PC-3 (cell line): ENCODE results near the gene FLAD1. TPM values are rescaled to one million over a fixed set of nuclear protein-coding genes. Genes with fewer than 3 reads are reported as not detected.

Source experiments
- ATAC-seq: fragments of 200-7000 bp; cut with Tn5 transposase; 2 replicates; pipeline ENCODE4 v1.9.1; 2020; ENCODE audit warnings: mild to moderate bottlenecking, moderate library complexity
- BruUV-seq: library from RNA; stranded (reverse); fragments of 400-500 nt; replicated peaks from 2 replicates; lab custom pipeline; 2021; lab: Mats Ljungman, UMichigan
- CTCF ChIA-PET: fragments of 300-600 bp; sonication (Branson Sonifier 250); formaldehyde crosslinking; loops from one replicate; lab custom pipeline; 2022; ENCODE audit warnings: antibody characterized with exemption; lab: Charles Lee
- POLR2A ChIA-PET: fragments of 300-600 bp; sonication (Branson Sonifier 250); formaldehyde crosslinking; loops from one replicate; lab custom pipeline; 2022; ENCODE audit warnings: antibody characterized with exemption; ENCODE audit not compliant: unreplicated experiment; lab: Charles Lee
- DNase-seq: peaks from one replicate; pipeline ENCODE4 v3.0.0-alpha.2; 2015
- H2AFZ ChIP-seq: fragments of 300-600 bp; sonication (generic); 2 replicates; pipeline ENCODE4 v1.6.0; 2016; ENCODE audit warnings: antibody characterized with exemption, low read length
- H3F3A ChIP-seq: fragments of 300-600 bp; sonication (generic); one replicate; pipeline ENCODE4 v1.6.0; 2017; ENCODE audit warnings: antibody characterized with exemption, low read length, control low read depth, mild to moderate bottlenecking; ENCODE audit not compliant: unreplicated experiment
- H3K27ac ChIP-seq: fragments of 300-600 bp; sonication (generic); 2 replicates; pipeline ENCODE4 v1.5.1; 2016; ENCODE audit warnings: mild to moderate bottlenecking, low read length
- H3K27me3 ChIP-seq: fragments of 300-600 bp; sonication (generic); 2 replicates; pipeline ENCODE4 v1.6.1; 2016; ENCODE audit warnings: low read length, mixed read lengths
- H3K36me3 ChIP-seq: fragments of 300-600 bp; sonication (generic); 2 replicates; pipeline ENCODE4 v1.6.1; 2016; ENCODE audit warnings: low read depth, mixed run types, low read length, mixed read lengths
- H3K4me1 ChIP-seq: fragments of 300-600 bp; sonication (generic); 2 replicates; pipeline ENCODE4 v1.5.1; 2016; ENCODE audit warnings: low read length; ENCODE audit not compliant: insufficient read depth
- H3K4me2 ChIP-seq: fragments of 300-600 bp; sonication (generic); 2 replicates; pipeline ENCODE4 v1.6.0; 2016; ENCODE audit warnings: low read length
- H3K4me3 ChIP-seq: fragments of 300-600 bp; sonication (generic); 2 replicates; pipeline ENCODE4 v1.5.1; 2016; ENCODE audit warnings: mild to moderate bottlenecking, low read length, mixed read lengths
- H3K79me2 ChIP-seq: fragments of 300-600 bp; sonication (generic); 2 replicates; pipeline ENCODE4 v1.6.1; 2017; ENCODE audit warnings: low read length, mixed read lengths
- H3K9ac ChIP-seq: fragments of 300-600 bp; sonication (generic); 2 replicates; pipeline ENCODE4 v1.6.0; 2016; ENCODE audit warnings: mild to moderate bottlenecking, low read length
- H3K9me2 ChIP-seq: fragments of 300-600 bp; sonication (generic); replicated peaks from 2 replicates; pipeline ENCODE4 v1.6.1; 2016; ENCODE audit warnings: mixed run types, low read length, mixed read lengths
- H3K9me3 ChIP-seq: fragments of 300-600 bp; sonication (generic); 2 replicates; pipeline ENCODE4 v1.6.1; 2016; ENCODE audit warnings: low read length, mixed read lengths
- H4K20me1 ChIP-seq: fragments of 300-600 bp; sonication (generic); 2 replicates; pipeline ENCODE4 v1.6.1; 2016; ENCODE audit warnings: low read length, mixed read lengths
- CTCF ChIP-seq: fragments of 300-600 bp; sonication (generic); conservative IDR thresholded peaks from 2 replicates; pipeline ENCODE4 v1.5.1; 2017; ENCODE audit warnings: antibody characterized with exemption, low read depth, mild to moderate bottlenecking, low read length
- EZH2 ChIP-seq: fragments of 300-600 bp; sonication (generic); IDR thresholded peaks from one replicate; pipeline ENCODE4 v1.6.1; 2017; ENCODE audit warnings: antibody characterized with exemption, mild to moderate bottlenecking, low read length; ENCODE audit not compliant: unreplicated experiment
- EZH2phosphoT487 ChIP-seq: fragments of 300-600 bp; sonication (generic); IDR thresholded peaks from 2 replicates; pipeline ENCODE4 v1.6.1; 2018; ENCODE audit warnings: mild to moderate bottlenecking, antibody characterized with exemption, low read length, borderline replicate concordance
- intact Hi-C: fragments of 100-400 bp; cut with micrococcal nuclease; formaldehyde crosslinking; loops from 2 replicates; pipeline ENCODE4 v1.9.0; 2023
- total RNA-seq: library from RNA; depleted of rRNA; stranded (reverse); fragments of >200 nt; gene quantifications from 2 replicates; pipeline ENCODE4 v1.2.3, GENCODE V29; 2014

Gene FLAD1
- total RNA-seq, 1 experiment from 2014 or later: 84.0 TPM

DNA sequence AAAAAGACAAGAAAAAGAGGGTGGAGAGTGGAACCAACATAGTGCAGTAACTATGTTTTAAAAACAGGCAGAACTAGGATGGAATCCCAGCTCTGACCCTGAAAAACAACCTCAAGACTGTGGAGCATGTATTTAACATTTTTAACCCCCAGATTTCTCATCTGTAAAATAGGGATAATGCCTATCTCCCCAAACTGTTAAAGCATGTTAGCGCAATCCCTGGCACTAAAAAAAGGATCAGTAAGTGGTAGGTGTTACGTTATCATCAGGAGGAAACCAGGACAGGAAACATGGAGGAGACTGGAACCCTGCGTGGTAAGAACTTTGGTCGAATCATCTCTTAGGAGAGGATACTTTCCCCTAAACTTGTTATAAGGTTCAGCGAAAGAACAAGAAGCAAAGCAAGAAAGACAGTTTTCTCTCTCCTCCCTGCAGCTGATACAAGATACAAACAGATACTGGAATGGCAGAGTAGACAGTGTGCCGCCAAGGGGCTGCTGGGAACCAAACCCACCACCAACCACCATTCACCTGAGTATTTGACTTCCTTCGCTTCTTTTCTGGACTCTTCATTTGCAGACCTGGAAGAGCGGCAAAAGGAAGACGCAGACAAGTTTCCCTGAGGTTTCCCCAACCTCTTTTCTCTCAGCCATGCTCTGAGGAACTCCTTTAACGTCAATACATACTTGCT is 22.6 kb upstream of the FLAD1 start:
- peak overlapping the region; percentile 71 for H3K4me3 ChIP-seq
- peaks cover 25% of the 10 kb centered on the region for H3K4me1 ChIP-seq
- peak overlapping the region; percentile 83; the same call in 1 of the 2 replicates for H3K27ac ChIP-seq
- no peak for DNase-seq
- no peaks in the 10 kb centered on the region for H3K9me2 ChIP-seq
- H3K4me2 ChIP-seq: peak overlapping the region; percentile 88
- no peaks in the 10 kb centered on the region for H4K20me1 ChIP-seq
- H3F3A ChIP-seq: no peaks in the 10 kb centered on the region
- peak overlapping the region; percentile 77; the same call in 1 of the 2 replicates for H2AFZ ChIP-seq
- ChIA-PET POLR2A (interaction anchor here (1.0 kb wide), 2 partner anchors 12 to 13 kb away, joined by 4 read pairs; no protein-coding TSS in a partner anchor), CTCF (interaction anchor here (1.0 to 1.7 kb wide), 4 partner anchors 33 to 44 kb away, joined by 3 to 8 read pairs (median 6); partner anchors contain the start of genes LENEP and ZBTB7B)
- H3K27me3 ChIP-seq: no peaks in the 10 kb centered on the region
- intact Hi-C loops: loop anchor here (1.0 to 2.0 kb wide), 3 partner anchors 13 to 56 kb away; no protein-coding TSS in a partner anchor
- no peak for TF ChIP-seq EZH2
- TF ChIP-seq EZH2phosphoT487: no peak
- TF ChIP-seq CTCF: no peak
- no peak for ATAC-seq
- no peaks in the 10 kb centered on the region for H3K9me3 ChIP-seq
- H3K9ac ChIP-seq: peak overlapping the region; percentile 96
- BruUV-seq: TSS peak; percentile 48
- peaks cover 42% of the 10 kb centered on the region for H3K79me2 ChIP-seq
- peaks cover 29% of the 10 kb centered on the region; the same call in 1 of the 2 replicates for H3K36me3 ChIP-seq

GRCh38 chr1:154961207-154962155 is 21.7 kb upstream of the FLAD1 start, which contains the start of gene PYGO2:
Gene PYGO2 (minus strand): TSS chr1:154961782. CDS start chr1:154961576, 206 bp downstream.
- Histone ChIP-seq H3K4me2 (peak within 1 kb of the TSS; percentile 88), H3F3A (no peaks in the 10 kb centered on the region), H3K4me3 (peak within 1 kb of the TSS; percentile 71), H3K9ac (peak within 1 kb of the TSS; percentile 96), H3K4me1 (peaks cover 21% of the 10 kb centered on the region), H3K9me2 (no peaks in the 10 kb centered on the region), H2AFZ (peak within 1 kb of the TSS; percentile 77), H3K9me3 (no peaks in the 10 kb centered on the region), H3K27me3 (no peaks in the 10 kb centered on the region), H3K27ac (peak within 1 kb of the TSS; percentile 83), H4K20me1 (no peaks in the 10 kb centered on the region), H3K79me2 (peaks cover 42% of the 10 kb centered on the region), H3K36me3 (peaks cover 37% of the 10 kb centered on the region)
- ATAC-seq (peak; percentile 82), DNase-seq (peak; percentile 80)
- POLR2A ChIA-PET: interaction anchor here (0.5 to 1.0 kb wide), 3 partner anchors 11 to 19 kb away, joined by 4 to 5 read pairs (median 4); no protein-coding TSS in a partner anchor
- BruUV-seq: no TSS peak
- CTCF ChIA-PET: interaction anchor here (0.6 to 1.7 kb wide), 5 partner anchors 32 to 313 kb away, joined by 3 to 8 read pairs (median 5); partner anchors contain the start of genes LENEP and ZBTB7B
- TF ChIP-seq CTCF: peak; percentile 78
- no peak for TF ChIP-seq EZH2
- no peak for TF ChIP-seq EZH2phosphoT487
- intact Hi-C loops: loop anchor here (1.0 to 2.0 kb wide), 3 partner anchors 12 to 55 kb away; no protein-coding TSS in a partner anchor
